ENCODE measurements around the gene TMEM123. TPM values are rescaled to one million over a fixed set of nuclear protein-coding genes. Genes with fewer than 3 reads are reported as not detected.

TMEM123 gene
- total and polyA plus RNA-seq, 2 donors from 2014 or later: 57.0 to 143 TPM

DNA sequence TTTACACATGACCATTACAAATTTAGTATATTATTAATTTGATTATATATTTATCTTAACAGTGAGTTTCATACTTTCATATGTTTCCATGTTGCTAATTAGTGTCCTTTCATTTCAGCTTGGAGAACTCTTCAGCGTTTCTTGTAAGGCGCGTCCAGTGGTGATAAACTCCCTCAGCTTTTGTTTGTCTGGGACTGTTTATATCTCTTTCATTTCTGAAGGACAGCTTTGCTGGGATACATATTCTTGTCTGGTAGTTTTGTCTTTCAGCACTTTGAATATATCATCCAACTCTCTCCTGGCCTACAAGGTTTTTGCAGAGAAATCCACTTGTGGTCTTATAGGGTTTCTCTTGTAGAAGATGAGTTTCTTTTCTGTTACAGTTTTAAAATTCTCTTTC lies 93.2 kb downstream of the TMEM123 start:
- Histone ChIP-seq H3K27me3 (ENCODE audit: control insufficient read depth, insufficient read depth, low read length) (no peaks in the 10 kb centered on the region), H3K9me3 (ENCODE audit: control insufficient read depth in 2 of 3, insufficient read depth in 1 of 3, low read length in 3 of 3) (no peaks in the 10 kb centered on the region), H3K27ac (ENCODE audit: low read depth in 2 of 2, low read length in 2 of 2) (no peak overlapping the region), H3K4me3 (ENCODE audit: low read length in 3 of 3) (no peak overlapping the region), H3K9ac (ENCODE audit: low read length in 3 of 3) (no peak overlapping the region), H3K36me3 (ENCODE audit: control insufficient read depth in 2 of 3, insufficient read depth in 3 of 3, low read length in 3 of 3) (peaks cover 10 to 19% (median 13%) of the 10 kb centered on the region in 3 donors), H3K4me1 (ENCODE audit: control insufficient read depth in 2 of 3, insufficient read depth in 2 of 3, low read depth in 1 of 3, low read length in 3 of 3) (no peaks in the 10 kb centered on the region)
- TF ChIP-seq, protein P1, sequence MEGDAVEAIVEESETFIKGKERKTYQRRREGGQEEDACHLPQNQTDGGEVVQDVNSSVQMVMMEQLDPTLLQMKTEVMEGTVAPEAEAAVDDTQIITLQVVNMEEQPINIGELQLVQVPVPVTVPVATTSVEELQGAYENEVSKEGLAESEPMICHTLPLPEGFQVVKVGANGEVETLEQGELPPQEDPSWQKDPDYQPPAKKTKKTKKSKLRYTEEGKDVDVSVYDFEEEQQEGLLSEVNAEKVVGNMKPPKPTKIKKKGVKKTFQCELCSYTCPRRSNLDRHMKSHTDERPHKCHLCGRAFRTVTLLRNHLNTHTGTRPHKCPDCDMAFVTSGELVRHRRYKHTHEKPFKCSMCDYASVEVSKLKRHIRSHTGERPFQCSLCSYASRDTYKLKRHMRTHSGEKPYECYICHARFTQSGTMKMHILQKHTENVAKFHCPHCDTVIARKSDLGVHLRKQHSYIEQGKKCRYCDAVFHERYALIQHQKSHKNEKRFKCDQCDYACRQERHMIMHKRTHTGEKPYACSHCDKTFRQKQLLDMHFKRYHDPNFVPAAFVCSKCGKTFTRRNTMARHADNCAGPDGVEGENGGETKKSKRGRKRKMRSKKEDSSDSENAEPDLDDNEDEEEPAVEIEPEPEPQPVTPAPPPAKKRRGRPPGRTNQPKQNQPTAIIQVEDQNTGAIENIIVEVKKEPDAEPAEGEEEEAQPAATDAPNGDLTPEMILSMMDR (IDR thresholded peaks at IDR 0.05; ENCODE audit: borderline replicate concordance, extremely low read depth, insufficient read depth): no peak
- FAIRE-seq (no peak), DNase-seq (no peak)
- intact Hi-C loops (cut with DNase I): no loop called here

DNA sequence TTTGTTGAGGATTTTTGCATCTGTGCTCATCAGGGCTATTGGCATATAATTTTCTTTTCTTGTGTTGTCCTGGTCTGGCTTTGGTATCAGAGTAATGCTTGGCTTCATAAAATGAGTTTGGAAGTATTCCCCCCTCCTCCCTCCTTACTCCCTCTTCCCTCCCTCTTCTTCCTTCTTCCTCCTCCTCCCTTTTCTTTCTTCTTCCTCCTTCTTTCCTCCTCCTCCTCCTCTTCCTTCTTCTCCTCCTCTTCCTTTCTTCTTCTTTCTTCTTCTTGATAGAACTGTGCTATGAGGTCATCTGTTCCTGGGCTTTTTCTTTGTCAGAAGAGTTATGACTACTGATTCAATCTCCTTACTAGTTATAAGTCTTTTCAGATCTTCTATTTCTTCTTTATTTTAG lies 95.4 kb downstream of the TMEM123 start:
- H3K9me3 ChIP-seq (ENCODE audit: control insufficient read depth in 2 of 3, insufficient read depth in 1 of 3, low read length in 3 of 3): no peaks in the 10 kb centered on the region
- FAIRE-seq: no peak

DNA sequence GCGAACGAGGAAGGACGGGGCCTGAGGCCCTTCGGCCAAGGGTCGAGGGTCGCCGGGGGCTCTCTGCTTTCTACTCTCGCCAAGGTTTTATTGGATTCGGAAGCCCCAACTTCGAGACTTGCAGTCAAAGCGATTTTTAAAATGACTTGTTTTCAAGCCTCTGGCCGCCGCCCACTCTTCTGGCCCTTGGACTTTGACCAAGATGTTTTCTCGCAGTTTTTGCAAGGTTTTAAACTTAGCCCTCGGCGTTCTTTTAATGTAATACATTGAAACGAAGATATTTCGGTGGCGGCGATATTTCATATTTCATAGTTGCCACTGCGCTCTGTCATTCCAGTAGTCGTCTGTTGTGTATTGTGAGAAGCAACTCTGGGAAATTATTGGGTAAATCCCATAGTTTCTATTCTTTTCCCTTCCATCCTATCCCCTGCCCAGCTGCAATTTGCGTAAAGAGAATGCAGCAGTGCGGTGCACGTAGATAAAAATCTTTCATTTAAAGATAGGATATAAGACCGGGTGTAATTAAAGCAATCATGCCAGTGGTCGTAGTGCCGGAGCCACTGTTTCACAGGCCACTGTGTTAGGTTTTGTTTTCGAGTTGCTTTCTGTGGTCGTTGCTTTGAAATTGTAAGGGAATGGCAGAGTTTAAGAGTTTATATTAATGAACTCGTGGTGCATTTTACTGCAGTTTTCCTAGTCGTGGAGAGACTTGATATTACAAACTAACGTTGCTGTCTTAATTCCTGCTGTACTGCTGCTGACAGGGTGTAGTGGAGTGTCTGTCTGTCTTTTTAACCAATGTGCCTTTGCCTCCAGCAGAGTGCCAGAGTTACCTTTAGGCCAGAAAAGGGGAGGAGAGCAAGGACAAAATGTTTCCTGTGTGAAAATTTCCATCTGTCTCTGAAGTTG lies 104.8 kb downstream of the TMEM123 start:
- H3K36me3 ChIP-seq (ENCODE audit: control insufficient read depth in 2 of 3, insufficient read depth in 3 of 3, low read length in 3 of 3): no peaks in the 10 kb centered on the region
- DNase-seq: peak in 3 of 5 donors; percentile 18 to 75 (median 55)

More for the DNA sequence above, 95.4 kb downstream of the TMEM123 start:
- no peak for DNase-seq
- Histone ChIP-seq H3K4me1 (ENCODE audit: control insufficient read depth in 2 of 3, insufficient read depth in 2 of 3, low read depth in 1 of 3, low read length in 3 of 3) (no peaks in the 10 kb centered on the region), H3K27ac (ENCODE audit: low read depth in 2 of 2, low read length in 2 of 2) (no peak overlapping the region), H3K36me3 (ENCODE audit: control insufficient read depth in 2 of 3, insufficient read depth in 3 of 3, low read length in 3 of 3) (peaks cover 8 to 12% (median 11%) of the 10 kb centered on the region in 3 donors), H3K27me3 (ENCODE audit: control insufficient read depth, insufficient read depth, low read length) (no peaks in the 10 kb centered on the region), H3K4me3 (ENCODE audit: low read length in 3 of 3) (no peak overlapping the region), H3K9ac (ENCODE audit: low read length in 3 of 3) (no peak overlapping the region)
- TF ChIP-seq, protein P1 (IDR thresholded peaks at IDR 0.05; ENCODE audit: borderline replicate concordance, extremely low read depth, insufficient read depth): no peak
- intact Hi-C loops (cut with DNase I): no loop called here

More for the DNA sequence above, 104.8 kb downstream of the TMEM123 start:
- FAIRE-seq: no peak
- no peaks in the 10 kb centered on the region for H3K27me3 ChIP-seq (ENCODE audit: control insufficient read depth, insufficient read depth, low read length)
- H3K4me1 ChIP-seq (ENCODE audit: control insufficient read depth in 2 of 3, insufficient read depth in 2 of 3, low read depth in 1 of 3, low read length in 3 of 3): peaks cover 0 to 10% (median 2%) of the 10 kb centered on the region in 3 donors
- no peaks in the 10 kb centered on the region for H3K9me3 ChIP-seq (ENCODE audit: control insufficient read depth in 2 of 3, insufficient read depth in 1 of 3, low read length in 3 of 3)
- peak overlapping the region; percentile 76 to 93 (median 86) for H3K4me3 ChIP-seq (ENCODE audit: low read length in 3 of 3)
- H3K9ac ChIP-seq (ENCODE audit: low read length in 3 of 3): peak overlapping the region; percentile 59 to 93 (median 61)
- TF ChIP-seq, protein P1 (IDR thresholded peaks at IDR 0.05; ENCODE audit: borderline replicate concordance, extremely low read depth, insufficient read depth): no peak
- peak overlapping the region; percentile 95 to 96 for H3K27ac ChIP-seq (ENCODE audit: low read depth in 2 of 2, low read length in 2 of 2)
- intact Hi-C loops (cut with DNase I): no loop called here
